HepG2 (cell line): ENCODE measurements around the gene BPIFB6. TPM values are rescaled to one million over a fixed set of nuclear protein-coding genes. Genes with fewer than 3 reads are reported as not detected.

ENCODE experiments used
- ARID2 ChIP-seq: sonication (generic); formaldehyde crosslinking; IDR thresholded peaks from 2 replicates; pipeline ENCODE4 v1.8.1; 2022; ENCODE audit warnings: mild to moderate bottlenecking, missing genetic modification reagents, borderline replicate concordance
- EZH2 ChIP-seq: conservative IDR thresholded peaks from 2 replicates; pipeline ENCODE4 v1.6.1; 2012; ENCODE audit warnings: mild to moderate bottlenecking, low read depth, low read length, moderate library complexity
- FOXJ3 ChIP-seq: sonication (generic); formaldehyde crosslinking; IDR thresholded peaks from 2 replicates; pipeline ENCODE4 v1.4.0; 2020; ENCODE audit warnings: missing genetic modification reagents, mild to moderate bottlenecking, borderline replicate concordance
- KMT2B ChIP-seq: IDR thresholded peaks from 2 replicates; pipeline ENCODE4 v1.6.1; 2016; ENCODE audit warnings: missing genetic modification reagents, missing compliant biosample characterization
- NCOA1 ChIP-seq: sonication (generic); formaldehyde crosslinking; IDR thresholded peaks from 2 replicates; pipeline ENCODE4 v1.9.0; 2021; ENCODE audit warnings: missing genetic modification reagents
- NFIB ChIP-seq: sonication (generic); formaldehyde crosslinking; IDR thresholded peaks from 2 replicates; pipeline ENCODE4 v1.9.0; 2021; ENCODE audit warnings: missing genetic modification reagents, mild to moderate bottlenecking, borderline replicate concordance
- NR3C1 ChIP-seq: sonication (generic); formaldehyde crosslinking; IDR thresholded peaks from 2 replicates; pipeline ENCODE4 v1.4.0; 2020; ENCODE audit warnings: missing genetic modification reagents
- RFX5 ChIP-seq: IDR thresholded peaks from 2 replicates; pipeline ENCODE4 v1.6.1; 2011; ENCODE audit warnings: low read depth, low read length, improper control_type of control experiment
- RFXANK ChIP-seq: IDR thresholded peaks from 2 replicates; pipeline ENCODE4 v1.6.1; 2016
- SATB2 ChIP-seq: sonication (generic); formaldehyde crosslinking; IDR thresholded peaks from 2 replicates; pipeline ENCODE4 v1.5.0; 2020; ENCODE audit warnings: missing genetic modification reagents
- SRY ChIP-seq: sonication (generic); formaldehyde crosslinking; IDR thresholded peaks from 2 replicates; pipeline ENCODE4 v1.8.0; 2022; ENCODE audit warnings: mild to moderate bottlenecking, missing genetic modification reagents
- ZMAT3 ChIP-seq: sonication (generic); formaldehyde crosslinking; conservative IDR thresholded peaks from 2 replicates; pipeline ENCODE4 v1.7.0; 2021; ENCODE audit warnings: missing genetic modification reagents
- ZNF143 ChIP-seq: sonication (generic); formaldehyde crosslinking; IDR thresholded peaks from 2 replicates; pipeline ENCODE4 v1.4.0; 2020; ENCODE audit warnings: missing genetic modification reagents
- ZNF17 ChIP-seq: sonication (generic); formaldehyde crosslinking; IDR thresholded peaks from 2 replicates; pipeline ENCODE4 v1.5.0; 2020; ENCODE audit warnings: mild to moderate bottlenecking, missing genetic modification reagents
- ZNF383 ChIP-seq: sonication (generic); formaldehyde crosslinking; IDR thresholded peaks from 2 replicates; pipeline ENCODE4 v1.4.0; 2020; ENCODE audit warnings: missing genetic modification reagents, mild to moderate bottlenecking, borderline replicate concordance
- ZNF484 ChIP-seq: sonication (generic); formaldehyde crosslinking; IDR thresholded peaks from 2 replicates; pipeline ENCODE4 v1.5.1; 2020; ENCODE audit warnings: mild to moderate bottlenecking, low read depth, missing genetic modification reagents, borderline replicate concordance
- ZNF496 ChIP-seq: sonication (generic); formaldehyde crosslinking; IDR thresholded peaks from 2 replicates; pipeline ENCODE4 v1.8.1; 2023; ENCODE audit warnings: mild to moderate bottlenecking, moderate library complexity, missing genetic modification reagents; ENCODE audit not compliant: insufficient replicate concordance
- ZNF549 ChIP-seq: sonication (generic); formaldehyde crosslinking; IDR thresholded peaks from 2 replicates; pipeline ENCODE4 v1.5.0; 2020; ENCODE audit warnings: missing genetic modification reagents
- ZSCAN20 ChIP-seq: sonication (generic); formaldehyde crosslinking; IDR thresholded peaks from 2 replicates; pipeline ENCODE4 v1.4.0; 2020; ENCODE audit warnings: missing genetic modification reagents, mild to moderate bottlenecking, borderline replicate concordance
- ZZZ3 ChIP-seq: sonication (generic); formaldehyde crosslinking; IDR thresholded peaks from 2 replicates; pipeline ENCODE4 v1.4.0; 2020; ENCODE audit warnings: missing genetic modification reagents, mild to moderate bottlenecking, borderline replicate concordance
- polyA plus RNA-seq, 8 experiments: library from polyadenylated mRNA; depleted of rRNA in 3 of 8; stranded (reverse) in 7 of 8; unstranded in 1 of 8; fragments of >200 nt; fragmentation: Illumina TruSeq in 4 of 8; extraction: Trizol in 4 of 8; gene quantifications; 2 replicates each; pipeline versions ENCODE4 v1.2.1 to v1.2.3, GENCODE V29; 2011 to 2016; ENCODE audit warnings: low read depth in 4 of 8, missing spikeins in 1 of 8, mixed read lengths in 1 of 8; ENCODE audit not compliant: insufficient read depth in 1 of 8
- total RNA-seq, 5 experiments: library from RNA; depleted of rRNA; stranded (reverse); fragments of >200 nt; fragmentation: Illumina TruSeq; extraction: Trizol; gene quantifications; 2 replicates each; pipeline ENCODE4 v1.2.3, GENCODE V29; 2016; ENCODE audit warnings: low read depth in 1 of 5
- TF ChIP-seq, protein P1 (sequence below): IDR thresholded peaks from 2 replicates; pipeline ENCODE4 v1.6.1; 2016; ENCODE audit warnings: low read depth
- TF ChIP-seq, protein P2 (sequence below): sonication (generic); formaldehyde crosslinking; IDR thresholded peaks from 2 replicates; pipeline ENCODE4 v1.8.1; 2023; ENCODE audit warnings: mild to moderate bottlenecking, missing genetic modification reagents
- TF ChIP-seq, protein P3 (sequence below): IDR thresholded peaks from 2 replicates; pipeline ENCODE4 v1.6.1; 2016; ENCODE audit warnings: missing compliant biosample characterization, missing genetic modification reagents, borderline replicate concordance
- TF ChIP-seq, protein P4 (sequence below): sonication (generic); formaldehyde crosslinking; IDR thresholded peaks from 2 replicates; pipeline ENCODE4 v1.9.0; 2021; ENCODE audit warnings: missing genetic modification reagents, mild to moderate bottlenecking, borderline replicate concordance

The BPIFB6 gene
- total and polyA plus RNA-seq, 2 of the 13 experiments (the other 11 are each of a cell fraction or from before 2014, with no cell fraction given) = 0.13 to 1.7 TPM

DNA sequence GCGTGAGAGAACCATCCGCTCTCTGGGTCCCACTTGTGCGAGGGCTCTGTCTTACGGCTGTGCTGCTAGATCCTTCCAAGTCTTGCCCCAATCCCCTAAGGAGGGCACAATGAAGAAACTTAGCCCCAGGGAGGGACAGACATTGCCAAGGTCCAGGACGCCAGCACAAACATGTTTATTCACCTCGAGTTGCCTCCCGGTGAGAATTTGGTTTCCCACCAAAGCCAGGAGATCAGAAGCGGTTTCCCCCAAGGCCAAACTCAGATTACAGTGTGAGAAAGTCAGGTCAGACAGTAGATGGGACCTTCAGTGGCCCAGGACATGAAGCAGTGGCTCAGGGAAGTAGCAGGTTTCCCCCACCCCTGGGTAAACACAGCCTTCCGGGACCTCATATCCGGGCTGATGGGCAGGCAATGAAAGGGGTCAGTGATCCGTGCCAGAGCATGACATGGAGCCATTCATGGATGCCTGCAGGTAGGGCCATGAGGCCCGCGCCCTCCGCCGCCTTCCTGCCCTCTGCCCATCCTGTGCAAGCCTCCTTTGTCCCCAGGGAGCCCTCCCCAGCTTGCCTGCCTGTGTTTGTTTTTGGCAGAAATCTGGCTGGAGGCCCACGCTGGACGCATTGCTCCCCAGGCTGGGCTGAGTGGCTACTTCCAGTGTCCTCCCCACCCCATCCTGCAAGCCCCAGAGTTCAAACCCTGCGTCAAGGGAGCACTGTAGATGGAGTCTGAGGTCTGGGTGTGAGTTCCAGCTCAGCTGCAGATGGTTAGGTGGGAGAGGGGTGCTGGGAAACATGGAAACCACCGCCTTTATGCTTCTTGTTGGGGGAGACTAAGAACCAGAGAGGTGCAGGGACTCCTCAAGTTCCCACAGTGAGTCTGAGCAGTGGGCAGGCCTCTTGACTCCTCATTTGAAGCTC, 22.0 kb upstream of the BPIFB6 start (continued):
- TF ChIP-seq, protein P1, sequence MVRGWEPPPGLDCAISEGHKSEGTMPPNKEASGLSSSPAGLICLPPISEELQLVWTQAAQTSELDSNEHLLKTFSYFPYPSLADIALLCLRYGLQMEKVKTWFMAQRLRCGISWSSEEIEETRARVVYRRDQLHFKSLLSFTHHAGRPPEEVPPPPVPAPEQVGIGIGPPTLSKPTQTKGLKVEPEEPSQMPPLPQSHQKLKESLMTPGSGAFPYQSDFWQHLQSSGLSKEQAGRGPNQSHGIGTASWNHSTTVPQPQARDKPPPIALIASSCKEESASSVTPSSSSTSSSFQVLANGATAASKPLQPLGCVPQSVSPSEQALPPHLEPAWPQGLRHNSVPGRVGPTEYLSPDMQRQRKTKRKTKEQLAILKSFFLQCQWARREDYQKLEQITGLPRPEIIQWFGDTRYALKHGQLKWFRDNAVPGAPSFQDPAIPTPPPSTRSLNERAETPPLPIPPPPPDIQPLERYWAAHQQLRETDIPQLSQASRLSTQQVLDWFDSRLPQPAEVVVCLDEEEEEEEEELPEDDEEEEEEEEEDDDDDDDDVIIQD (CRISPR knock-in tag) = peak; percentile 45; the same call in 1 of the 2 replicates
- TF ChIP-seq ZNF549 (CRISPR knock-in tag) (no peak), RFX5 (no peak), ARID2 (CRISPR knock-in tag) (no peak; the same call in 1 of the 2 replicates), RFXANK (peak; percentile 79; the same call in 1 of the 2 replicates), ZZZ3 (CRISPR knock-in tag) (peak; percentile 97), ZMAT3 (CRISPR knock-in tag) (no peak; the same call in 1 of the 2 replicates), EZH2 (no peak), NR3C1 (CRISPR knock-in tag) (no peak), FOXJ3 (CRISPR knock-in tag) (0 out of 2 replicates have a peak, but pooled peaks have one; percentile 45), ZNF17 (CRISPR knock-in tag) (no peak), ZNF143 (CRISPR knock-in tag) (peak; percentile 26), ZNF484 (CRISPR knock-in tag) (peak; percentile 87; the same call in 1 of the 2 replicates), NCOA1 (CRISPR knock-in tag) (peak; percentile 84; the same call in 1 of the 2 replicates), SRY (CRISPR knock-in tag) (peak; percentile 33; the same call in 1 of the 2 replicates), NFIB (0 out of 2 replicates have a peak, but pooled peaks have one; percentile 75), ZSCAN20 (CRISPR knock-in tag) (0 out of 2 replicates have a peak, but pooled peaks have one; percentile 52), SATB2 (CRISPR knock-in tag) (no peak), ZNF496 (CRISPR knock-in tag) (no peak), KMT2B (CRISPR knock-in tag) (0 out of 2 replicates have a peak, but pooled peaks have one; percentile 41), ZNF383 (peak; percentile 99; the same call in 1 of the 2 replicates)
- TF ChIP-seq, protein P2, sequence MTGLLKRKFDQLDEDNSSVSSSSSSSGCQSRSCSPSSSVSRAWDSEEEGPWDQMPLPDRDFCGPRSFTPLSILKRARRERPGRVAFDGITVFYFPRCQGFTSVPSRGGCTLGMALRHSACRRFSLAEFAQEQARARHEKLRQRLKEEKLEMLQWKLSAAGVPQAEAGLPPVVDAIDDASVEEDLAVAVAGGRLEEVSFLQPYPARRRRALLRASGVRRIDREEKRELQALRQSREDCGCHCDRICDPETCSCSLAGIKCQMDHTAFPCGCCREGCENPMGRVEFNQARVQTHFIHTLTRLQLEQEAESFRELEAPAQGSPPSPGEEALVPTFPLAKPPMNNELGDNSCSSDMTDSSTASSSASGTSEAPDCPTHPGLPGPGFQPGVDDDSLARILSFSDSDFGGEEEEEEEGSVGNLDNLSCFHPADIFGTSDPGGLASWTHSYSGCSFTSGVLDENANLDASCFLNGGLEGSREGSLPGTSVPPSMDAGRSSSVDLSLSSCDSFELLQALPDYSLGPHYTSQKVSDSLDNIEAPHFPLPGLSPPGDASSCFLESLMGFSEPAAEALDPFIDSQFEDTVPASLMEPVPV (CRISPR knock-in tag) = peak; percentile 98
- TF ChIP-seq, protein P3, sequence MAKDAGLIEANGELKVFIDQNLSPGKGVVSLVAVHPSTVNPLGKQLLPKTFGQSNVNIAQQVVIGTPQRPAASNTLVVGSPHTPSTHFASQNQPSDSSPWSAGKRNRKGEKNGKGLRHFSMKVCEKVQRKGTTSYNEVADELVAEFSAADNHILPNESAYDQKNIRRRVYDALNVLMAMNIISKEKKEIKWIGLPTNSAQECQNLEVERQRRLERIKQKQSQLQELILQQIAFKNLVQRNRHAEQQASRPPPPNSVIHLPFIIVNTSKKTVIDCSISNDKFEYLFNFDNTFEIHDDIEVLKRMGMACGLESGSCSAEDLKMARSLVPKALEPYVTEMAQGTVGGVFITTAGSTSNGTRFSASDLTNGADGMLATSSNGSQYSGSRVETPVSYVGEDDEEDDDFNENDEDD = peak; percentile 79; the same call in 1 of the 2 replicates
- TF ChIP-seq, protein P4, sequence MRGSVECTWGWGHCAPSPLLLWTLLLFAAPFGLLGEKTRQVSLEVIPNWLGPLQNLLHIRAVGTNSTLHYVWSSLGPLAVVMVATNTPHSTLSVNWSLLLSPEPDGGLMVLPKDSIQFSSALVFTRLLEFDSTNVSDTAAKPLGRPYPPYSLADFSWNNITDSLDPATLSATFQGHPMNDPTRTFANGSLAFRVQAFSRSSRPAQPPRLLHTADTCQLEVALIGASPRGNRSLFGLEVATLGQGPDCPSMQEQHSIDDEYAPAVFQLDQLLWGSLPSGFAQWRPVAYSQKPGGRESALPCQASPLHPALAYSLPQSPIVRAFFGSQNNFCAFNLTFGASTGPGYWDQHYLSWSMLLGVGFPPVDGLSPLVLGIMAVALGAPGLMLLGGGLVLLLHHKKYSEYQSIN = no peak
